Retinal pigment epithelial cell (primary cell): ENCODE data around the gene UBE4A.

Experiments
- DNase-seq: peaks from one replicate; pipeline ENCODE4 v3.0.0-alpha.2; 2010; ENCODE audit warnings: low read depth
- H3K4me3 ChIP-seq: 2 replicates; pipeline ENCODE4 v1.5.1; 2011; ENCODE audit warnings: mild to moderate bottlenecking, low read length, control low read depth, moderate library complexity
- CTCF ChIP-seq: conservative IDR thresholded peaks from 2 replicates; pipeline ENCODE4 v1.5.1; 2011; ENCODE audit warnings: low read depth, low read length, control low read depth, inconsistent platforms

The UBE4A gene

GRCh38 chr11:118379497-118379896 is 20.1 kb downstream of the UBE4A start:
- H3K4me3 ChIP-seq: no peak overlapping the region
- no peak for DNase-seq
- TF ChIP-seq CTCF: no peak

GRCh38 chr11:118380571-118380970 is 21.2 kb downstream of the UBE4A start:
- H3K4me3 ChIP-seq: no peak overlapping the region
- TF ChIP-seq CTCF: no peak
- DNase-seq: no peak

- no peak for TF ChIP-seq CTCF
- no peak for DNase-seq
- no peak overlapping the region for H3K4me3 ChIP-seq
Measured at GRCh38 chr11:118382954-118383353, 23.6 kb downstream of the UBE4A start.

GRCh38 chr11:118383657-118384056 is 24.3 kb downstream of the UBE4A start:
- no peak for TF ChIP-seq CTCF
- DNase-seq: no peak
- no peak overlapping the region for H3K4me3 ChIP-seq

- DNase-seq: no peak
- no peak for TF ChIP-seq CTCF
- H3K4me3 ChIP-seq: no peak overlapping the region
Measured at GRCh38 chr11:118396097-118396501, 36.7 kb downstream of the UBE4A start.

GRCh38 chr11:118397448-118397847 is 38.0 kb downstream of the UBE4A start:
- no peak overlapping the region for H3K4me3 ChIP-seq
- no peak for DNase-seq
- no peak for TF ChIP-seq CTCF

- H3K4me3 ChIP-seq: no peak overlapping the region
- TF ChIP-seq CTCF: no peak
- no peak for DNase-seq
Measured at GRCh38 chr11:118398791-118399559, 39.6 kb downstream of the UBE4A start.
